Keratinocyte (primary cell): Measurements from ENCODE around the gene SLC29A1.

ENCODE experiments used
- CTCF ChIP-seq, 3 experiments: IDR thresholded peaks in 1 of 3; conservative IDR thresholded peaks in 1 of 3; optimal IDR thresholded peaks in 1 of 3; 2 replicates in 2 of 3; 3 replicates in 1 of 3; pipeline versions ENCODE3 to v1.5.1; 2011; ENCODE audit warnings: low read length in 3 of 3, mild to moderate bottlenecking in 3 of 3, moderate library complexity in 2 of 3, control low read depth in 1 of 3, inconsistent platforms in 1 of 3; ENCODE audit not compliant: insufficient read depth in 2 of 3; ENCODE audit errors: extremely low read depth in 1 of 3
- EZH2 ChIP-seq: IDR thresholded peaks from one replicate; pipeline ENCODE4 v1.6.1; 2012; ENCODE audit warnings: inconsistent platforms, mild to moderate bottlenecking, low read length, moderate library complexity

GRCh38 chr6:44257753-44258324 is 34.4 kb downstream of the SLC29A1 start:
- TF ChIP-seq CTCF (optimal IDR thresholded peaks at IDR 0.05 in 1 of 3, IDR thresholded peaks at IDR 0.05 in 1 of 3, conservative IDR thresholded peaks at IDR 0.05 in 1 of 3; ENCODE audit: extremely low read depth in 1 of 3, insufficient read depth in 2 of 3, low read length in 3 of 3) (no peak), EZH2 (no peak)
